Neural cell (in vitro differentiated cells): ENCODE data around the gene SLC25A40.

Experiments used
- EP300 ChIP-seq: fragments of 450-650 bp; conservative IDR thresholded peaks from 2 replicates; pipeline ENCODE4 v1.6.1; 2014; ENCODE audit warnings: antibody characterized with exemption, mild to moderate bottlenecking, moderate library complexity; ENCODE audit not compliant: poor library complexity, severe bottlenecking
- EZH2 ChIP-seq: fragments of 200-600, 300-800 bp; shearing (Covaris generic), sonication (generic); IDR thresholded peaks from 2 replicates; pipeline ENCODE4 v1.6.1; 2014; ENCODE audit warnings: antibody characterized with exemption, low read length, borderline replicate concordance, mild to moderate bottlenecking; ENCODE audit not compliant: insufficient read depth, poor library complexity, severe bottlenecking
- MXI1 ChIP-seq: fragments of 450-650 bp; conservative IDR thresholded peaks from 2 replicates; pipeline ENCODE4 v1.6.1; 2014; ENCODE audit warnings: antibody characterized with exemption, mild to moderate bottlenecking; ENCODE audit not compliant: poor library complexity, severe bottlenecking
- POLR2AphosphoS5 ChIP-seq: IDR thresholded peaks from 2 replicates; pipeline ENCODE4 v1.6.1; 2012
- RAD21 ChIP-seq: fragments of 450-650 bp; conservative IDR thresholded peaks from 2 replicates; pipeline ENCODE4 v1.6.1; 2014; ENCODE audit warnings: antibody characterized with exemption, mild to moderate bottlenecking, moderate library complexity
- SMC3 ChIP-seq: fragments of 450-650 bp; conservative IDR thresholded peaks from 2 replicates; pipeline ENCODE4 v1.6.1; 2014; ENCODE audit warnings: antibody characterized with exemption, mild to moderate bottlenecking, moderate library complexity; ENCODE audit not compliant: poor library complexity
- TAF1 ChIP-seq: IDR thresholded peaks from 2 replicates; pipeline ENCODE4 v1.6.1; 2012; ENCODE audit warnings: low read depth
- TF ChIP-seq, protein P1 (sequence below): fragments of 450-650 bp; IDR thresholded peaks from 2 replicates; pipeline ENCODE4 v1.5.1; 2014; ENCODE audit warnings: antibody characterized with exemption, mild to moderate bottlenecking, moderate library complexity; ENCODE audit not compliant: poor library complexity, severe bottlenecking
- TF ChIP-seq, protein P2 (sequence below): IDR thresholded peaks from 2 replicates; pipeline ENCODE4 v1.6.1; 2012; ENCODE audit warnings: borderline replicate concordance

DNA sequence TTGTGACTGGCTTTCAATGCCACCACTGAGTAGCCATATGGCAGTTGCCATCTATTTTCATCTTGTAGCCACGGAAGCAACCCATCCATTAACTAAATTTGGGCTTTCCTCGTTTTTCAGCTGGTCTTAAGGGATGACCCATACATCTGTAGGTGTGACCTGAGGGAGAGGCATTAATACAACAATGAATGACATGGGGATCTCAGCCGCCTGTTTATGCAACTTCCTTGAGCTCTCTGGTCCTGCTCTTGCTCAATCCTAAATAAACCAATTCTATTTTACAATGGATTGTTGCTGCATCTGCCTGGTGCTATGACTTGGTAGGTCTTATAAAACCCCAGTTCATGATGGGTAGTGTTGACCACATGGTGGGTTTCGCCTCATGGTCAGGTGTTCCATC is 36.0 kb upstream of the SLC25A40 start:
- TF ChIP-seq, protein P1, sequence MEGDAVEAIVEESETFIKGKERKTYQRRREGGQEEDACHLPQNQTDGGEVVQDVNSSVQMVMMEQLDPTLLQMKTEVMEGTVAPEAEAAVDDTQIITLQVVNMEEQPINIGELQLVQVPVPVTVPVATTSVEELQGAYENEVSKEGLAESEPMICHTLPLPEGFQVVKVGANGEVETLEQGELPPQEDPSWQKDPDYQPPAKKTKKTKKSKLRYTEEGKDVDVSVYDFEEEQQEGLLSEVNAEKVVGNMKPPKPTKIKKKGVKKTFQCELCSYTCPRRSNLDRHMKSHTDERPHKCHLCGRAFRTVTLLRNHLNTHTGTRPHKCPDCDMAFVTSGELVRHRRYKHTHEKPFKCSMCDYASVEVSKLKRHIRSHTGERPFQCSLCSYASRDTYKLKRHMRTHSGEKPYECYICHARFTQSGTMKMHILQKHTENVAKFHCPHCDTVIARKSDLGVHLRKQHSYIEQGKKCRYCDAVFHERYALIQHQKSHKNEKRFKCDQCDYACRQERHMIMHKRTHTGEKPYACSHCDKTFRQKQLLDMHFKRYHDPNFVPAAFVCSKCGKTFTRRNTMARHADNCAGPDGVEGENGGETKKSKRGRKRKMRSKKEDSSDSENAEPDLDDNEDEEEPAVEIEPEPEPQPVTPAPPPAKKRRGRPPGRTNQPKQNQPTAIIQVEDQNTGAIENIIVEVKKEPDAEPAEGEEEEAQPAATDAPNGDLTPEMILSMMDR, result no peak
- TF ChIP-seq, protein P2, sequence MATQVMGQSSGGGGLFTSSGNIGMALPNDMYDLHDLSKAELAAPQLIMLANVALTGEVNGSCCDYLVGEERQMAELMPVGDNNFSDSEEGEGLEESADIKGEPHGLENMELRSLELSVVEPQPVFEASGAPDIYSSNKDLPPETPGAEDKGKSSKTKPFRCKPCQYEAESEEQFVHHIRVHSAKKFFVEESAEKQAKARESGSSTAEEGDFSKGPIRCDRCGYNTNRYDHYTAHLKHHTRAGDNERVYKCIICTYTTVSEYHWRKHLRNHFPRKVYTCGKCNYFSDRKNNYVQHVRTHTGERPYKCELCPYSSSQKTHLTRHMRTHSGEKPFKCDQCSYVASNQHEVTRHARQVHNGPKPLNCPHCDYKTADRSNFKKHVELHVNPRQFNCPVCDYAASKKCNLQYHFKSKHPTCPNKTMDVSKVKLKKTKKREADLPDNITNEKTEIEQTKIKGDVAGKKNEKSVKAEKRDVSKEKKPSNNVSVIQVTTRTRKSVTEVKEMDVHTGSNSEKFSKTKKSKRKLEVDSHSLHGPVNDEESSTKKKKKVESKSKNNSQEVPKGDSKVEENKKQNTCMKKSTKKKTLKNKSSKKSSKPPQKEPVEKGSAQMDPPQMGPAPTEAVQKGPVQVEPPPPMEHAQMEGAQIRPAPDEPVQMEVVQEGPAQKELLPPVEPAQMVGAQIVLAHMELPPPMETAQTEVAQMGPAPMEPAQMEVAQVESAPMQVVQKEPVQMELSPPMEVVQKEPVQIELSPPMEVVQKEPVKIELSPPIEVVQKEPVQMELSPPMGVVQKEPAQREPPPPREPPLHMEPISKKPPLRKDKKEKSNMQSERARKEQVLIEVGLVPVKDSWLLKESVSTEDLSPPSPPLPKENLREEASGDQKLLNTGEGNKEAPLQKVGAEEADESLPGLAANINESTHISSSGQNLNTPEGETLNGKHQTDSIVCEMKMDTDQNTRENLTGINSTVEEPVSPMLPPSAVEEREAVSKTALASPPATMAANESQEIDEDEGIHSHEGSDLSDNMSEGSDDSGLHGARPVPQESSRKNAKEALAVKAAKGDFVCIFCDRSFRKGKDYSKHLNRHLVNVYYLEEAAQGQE, result no peak
- TF ChIP-seq EZH2, result no peak
- TF ChIP-seq POLR2AphosphoS5, result no peak
- TF ChIP-seq EP300, result no peak
- no peak for TF ChIP-seq MXI1
- no peak for TF ChIP-seq TAF1
- TF ChIP-seq RAD21, result no peak
- no peak for TF ChIP-seq SMC3
